Panc1 (cell line): ENCODE results near the gene KIRREL3.

Experiments
- CTCF ChIP-seq: fragments of 450-650 bp; IDR thresholded peaks from 2 replicates; pipeline ENCODE4 v1.5.1; 2017; ENCODE audit warnings: mild to moderate bottlenecking
- POLR2AphosphoS5 ChIP-seq: IDR thresholded peaks from 2 replicates; pipeline ENCODE4 v1.6.1; 2012; ENCODE audit warnings: mild to moderate bottlenecking, low read depth, low read length, moderate library complexity
- REST ChIP-seq, 2 experiments: IDR thresholded peaks; 2 replicates each; pipeline ENCODE4 v1.6.1; 2011 to 2012; ENCODE audit warnings: low read depth in 2 of 2, control low read depth in 1 of 2, low read length in 1 of 2, mild to moderate bottlenecking in 1 of 2, moderate library complexity in 1 of 2; ENCODE audit not compliant: insufficient read depth in 1 of 2
- SIN3A ChIP-seq: IDR thresholded peaks from 2 replicates; pipeline ENCODE4 v1.6.1; 2012; ENCODE audit warnings: low read depth, mild to moderate bottlenecking, low read length, moderate library complexity, borderline replicate concordance; ENCODE audit not compliant: insufficient read depth
- TCF7L2 ChIP-seq: IDR thresholded peaks from 2 replicates; pipeline ENCODE4 v1.6.1; 2011; ENCODE audit warnings: mild to moderate bottlenecking, low read depth, low read length, inconsistent platforms

- TF ChIP-seq CTCF = peak; percentile 80
- TF ChIP-seq TCF7L2 = no peak
- TF ChIP-seq REST (IDR thresholded peaks at IDR 0.05; ENCODE audit: insufficient read depth in 1 of 2, low read depth in 2 of 2, low read length in 1 of 2) = no peak
- TF ChIP-seq SIN3A = no peak
- TF ChIP-seq POLR2AphosphoS5 = no peak
Observed at GRCh38 chr11:126716456-126717083, 284.0 kb downstream of the KIRREL3 start.
